Activated CD4-positive, CD25-positive, alpha-beta regulatory T cell treated with anti-CD3 and anti-CD28 coated beads, Interleukin-2, amount 50 U/mL, for 24 hours (primary cell): ENCODE results near the gene ATP6V1G2.
"Not testable (repeated sequence)": the region's sequence is repeated elsewhere in the genome, so short reads cannot be mapped to it uniquely, and the experiment has no call there.

Experiments used
- ATAC-seq, 2 donors: fragments of 150-1000 bp; cut with Tn5 transposase; one replicate each; pipeline ENCODE4 v1.10.0; 2021; ENCODE audit warnings: mild to moderate bottlenecking in 1 of 2, moderate library complexity in 1 of 2

The ATP6V1G2 gene

GRCh38 chr6:31528821-31529328, 17.5 kb downstream of the ATP6V1G2 start, which contains the start of gene MCCD1:
Gene MCCD1 (plus strand): TSS chr6:31528962. CDS start chr6:31529015, 53 bp downstream.
- no peak for ATAC-seq

GRCh38 chr6:31528307-31528777, 18.1 kb downstream of the ATP6V1G2 start:
- no peak for ATAC-seq

- peak in 1 of 2 donors; percentile 7 for ATAC-seq
Observed at GRCh38 chr6:31525932-31526591, 20.3 kb downstream of the ATP6V1G2 start.

GRCh38 chr6:31525553-31525931, 20.9 kb downstream of the ATP6V1G2 start:
- ATAC-seq = no peak

GRCh38 chr6:31521835-31522234, 24.6 kb downstream of the ATP6V1G2 start:
- ATAC-seq = no peak

- ATAC-seq = no peak
Observed at GRCh38 chr6:31513456-31514165, 32.8 kb downstream of the ATP6V1G2 start.

- ATAC-seq = no peak
Observed at GRCh38 chr6:31510007-31510406, 36.4 kb downstream of the ATP6V1G2 start.

GRCh38 chr6:31509036-31509435, 37.4 kb downstream of the ATP6V1G2 start:
- not testable (repeated sequence) for ATAC-seq

GRCh38 chr6:31502586-31502985, 43.8 kb downstream of the ATP6V1G2 start:
- ATAC-seq = no peak

- ATAC-seq = not testable (repeated sequence)
Observed at GRCh38 chr6:31499648-31500047, 46.8 kb downstream of the ATP6V1G2 start.

- ATAC-seq = no peak
Observed at GRCh38 chr6:31498748-31499147, 47.7 kb downstream of the ATP6V1G2 start.

- ATAC-seq = peak; percentile 80 to 81
Observed at GRCh38 chr6:31497531-31498476, 48.6 kb downstream of the ATP6V1G2 start, which contains the start of gene MICB. Gene MICB (plus strand): TSS chr6:31498145. CDS start chr6:31498194, 49 bp downstream.

GRCh38 chr6:31496826-31497225, 49.6 kb downstream of the ATP6V1G2 start:
- ATAC-seq = not testable (repeated sequence)

- no peak for ATAC-seq
Observed at GRCh38 chr6:31495580-31495979, 50.8 kb downstream of the ATP6V1G2 start.
